ENCODE measurements around the gene NFKBIB.
A peak's percentile ranks its signal among the peaks of the same experiment; 100 is the strongest.

NFKBIB gene

GRCh38 chr19:38904581-38905539 lies 5.1 kb downstream of the NFKBIB start:
- DNase-seq (ENCODE audit: low spot score): no peak

- no peak for DNase-seq (ENCODE audit: low spot score)
These were observed 5.9 kb downstream of the NFKBIB start for GRCh38 chr19:38905620-38906019.

GRCh38 chr19:38907227-38907626 lies 7.5 kb downstream of the NFKBIB start:
- no peak for DNase-seq (ENCODE audit: low spot score)

GRCh38 chr19:38907670-38908069 lies 7.9 kb downstream of the NFKBIB start:
- DNase-seq (ENCODE audit: low spot score): no peak

- no peak for DNase-seq (ENCODE audit: low spot score)
These were observed 9.1 kb downstream of the NFKBIB start for GRCh38 chr19:38908911-38909310.

GRCh38 chr19:38910488-38910887 lies 10.7 kb downstream of the NFKBIB start:
- no peak for DNase-seq (ENCODE audit: low spot score)

- DNase-seq (ENCODE audit: low spot score): no peak
These were observed 11.7 kb downstream of the NFKBIB start for GRCh38 chr19:38911388-38912001.

- DNase-seq (ENCODE audit: low spot score): no peak
These were observed 13.1 kb downstream of the NFKBIB start for GRCh38 chr19:38912600-38913514.

- DNase-seq (ENCODE audit: low spot score): no peak
These were observed 14.2 kb downstream of the NFKBIB start for GRCh38 chr19:38913958-38914357.

- no peak for DNase-seq (ENCODE audit: low spot score)
These were observed 15.9 kb downstream of the NFKBIB start for GRCh38 chr19:38915329-38916321.

- no peak for DNase-seq (ENCODE audit: low spot score)
These were observed 17.7 kb downstream of the NFKBIB start for GRCh38 chr19:38917516-38917915.

- peak; percentile 88 for DNase-seq (ENCODE audit: low spot score)
These were observed 18.2 kb downstream of the NFKBIB start for GRCh38 chr19:38917921-38918491.

- DNase-seq (ENCODE audit: low spot score): no peak
These were observed 18.8 kb downstream of the NFKBIB start for GRCh38 chr19:38918526-38918925.

- no peak for DNase-seq (ENCODE audit: low spot score)
These were observed 20.2 kb downstream of the NFKBIB start for GRCh38 chr19:38919837-38920601.

- no peak for DNase-seq (ENCODE audit: low spot score)
These were observed 21.0 kb downstream of the NFKBIB start for GRCh38 chr19:38920602-38921419.

GRCh38 chr19:38921420-38922274 lies 21.9 kb downstream of the NFKBIB start:
- DNase-seq (ENCODE audit: low spot score): no peak

- DNase-seq (ENCODE audit: low spot score): no peak
These were observed 22.7 kb downstream of the NFKBIB start for GRCh38 chr19:38922482-38922881.

- no peak for DNase-seq (ENCODE audit: low spot score)
These were observed 24.6 kb downstream of the NFKBIB start for GRCh38 chr19:38924388-38924787.
